Heart right ventricle (tissue), 16 donors: ENCODE data around the gene ANKRD13B. TPM values are rescaled to one million over a fixed set of nuclear protein-coding genes. Genes with fewer than 3 reads are reported as not detected.

Experiments used
- ATAC-seq, 8 donors: fragments of 200-7000 bp; cut with Tn5 transposase; one replicate each; pipeline ENCODE4 v1.9.1; 2020; ENCODE audit warnings: mild to moderate bottlenecking in 8 of 8, moderate library complexity in 8 of 8, moderate number of reproducible peaks in 1 of 8
- DNase-seq, 2 donors: peaks; one replicate each; pipeline ENCODE4 v3.0.0-alpha.2; 2020
- H3K27ac ChIP-seq, 10 donors: fragments of 200-600 bp; sonication (generic) in 2 of 10; one replicate each; pipeline versions ENCODE4 v1.5.0 to v1.8.0; 2020 to 2022; ENCODE audit warnings: mild to moderate bottlenecking in 3 of 10
- H3K27me3 ChIP-seq, 7 donors: fragments of 200-600 bp; one replicate each; pipeline ENCODE4 v1.8.0; 2021 to 2022; ENCODE audit warnings: mild to moderate bottlenecking in 2 of 7
- H3K36me3 ChIP-seq, 9 donors: fragments of 200-600 bp; sonication (generic) in 1 of 9; one replicate each; pipeline versions ENCODE4 v1.5.0 to v1.8.0; 2020 to 2022; ENCODE audit warnings: mild to moderate bottlenecking in 2 of 9
- H3K4me1 ChIP-seq, 9 donors: fragments of 200-600 bp; sonication (generic) in 1 of 9; one replicate each; pipeline versions ENCODE4 v1.5.0 to v1.8.0; 2020 to 2022; ENCODE audit warnings: mild to moderate bottlenecking in 4 of 9
- H3K4me3 ChIP-seq, 10 donors: fragments of 200-600 bp; sonication (generic) in 2 of 10; one replicate each; pipeline versions ENCODE4 v1.5.0 to v1.8.0; 2020 to 2022; ENCODE audit warnings: mild to moderate bottlenecking in 7 of 10, moderate library complexity in 2 of 10
- H3K9me3 ChIP-seq, 11 donors: fragments of 200-600 bp in 10 of 11; sonication (generic) in 2 of 11; one replicate each; pipeline versions ENCODE4 v1.5.0 to v1.8.0; 2013 to 2022; ENCODE audit warnings: mild to moderate bottlenecking in 2 of 11, control low read depth in 1 of 11, moderate library complexity in 1 of 11
- CTCF ChIP-seq, 9 donors: fragments of 200-600 bp; sonication (generic) in 2 of 9; IDR thresholded peaks; one replicate each; pipeline versions ENCODE4 v1.5.0 to v1.8.0; 2021 to 2022; ENCODE audit warnings: antibody characterized with exemption in 9 of 9, mild to moderate bottlenecking in 5 of 9, moderate library complexity in 1 of 9
- WGBS, 2 donors: extraction: QIAGEN DNeasy Blood & Tissue Kit; methylation state at CpG; one replicate each; pipeline ENCODE4 v1.1.7; 2013; ENCODE audit warnings: inconsistent platforms in 1 of 2; 5-methylcytosine and 5-hydroxymethylcytosine counted together
- intact Hi-C, 10 donors: fragments of 100-400 bp; cut with DNase I; formaldehyde crosslinking; loops; one replicate each; pipeline versions ENCODE4 v1.11.1 to v1.14.2; 2022
- polyA plus RNA-seq, 2 donors: library from polyadenylated mRNA; stranded (reverse); fragments of 200-250 nt; gene quantifications; one replicate each; pipeline ENCODE4 v1.2.3, GENCODE V29; 2013
- total RNA-seq, 10 donors: library from RNA; stranded (reverse); fragmentation: NEBNext Ultra II Directional in 3 of 10; extraction: Animal tissue kit (Norgen Biotek cat#: 25700) in 3 of 10; gene quantifications; one replicate each; pipeline versions ENCODE4 v1.2.1 to v1.2.4, GENCODE V29; 2021 to 2023
- donor health status: Arrhythmogenic right ventricular cardiomyopathy.
- donor health status: ischemic (EF 13 %, LVEDD 7.1; RV severe dilation, severe dysfunction).
- donor health status: healthy with polysubstance abuse.
- donor health status: DM: no; HTN: yes; CAD: no.
- donor health status: DM: no; HTN: no; CAD: no.
- donor health status: ischemic (EF 25% LVEDD 6.9; RV normal size, moderate dysfunction).
- donor health status: ischemic (EF 25% LVEDD 5.7; RV mildly dilated, moderate dysfunction).
- donor health status: healthy.
- donor health status: DM: yes; HTN: yes; CAD: no.
- donor health status: Ischemic cardiomyopathy.
- donor health status: ischemic (EF 35%, LVEDD 5.7; RV mildly dilated, moderate dysfunction).
- donor health status: nonischemic (EF 11% LVEDD 7.7; RV severe dilation, severe dysfunction).
- donor health status: DM: yes; HTN: yes; CAD: no.
- donor health status: PGD.
- donor health status: ischemic (EF 29% LVEDD 5.4; RV normal size, mild dysfunction).
- donor health status: nonischemic (EF 23%, LVEDD 6.1; RV moderate dilation, normal function).

Gene ANKRD13B
- total and polyA plus RNA-seq, 12 donors = 2.5 to 9.7 (median 5.7) TPM

GRCh38 chr17:29584452-29585079 lies 8.4 kb upstream of the ANKRD13B start:
- H3K4me3 ChIP-seq = peak overlapping the region in 9 of 10 donors; percentile 28 to 95 (median 47)
- TF ChIP-seq CTCF (IDR thresholded peaks at IDR 0.05) = no peak
- peaks cover 0 to 41% (median 15%) of the 10 kb centered on the region in 9 donors for H3K36me3 ChIP-seq
- H3K9me3 ChIP-seq = no peaks in the 10 kb centered on the region
- H3K27ac ChIP-seq = peak overlapping the region; percentile 77 to 96 (median 90)
- WGBS, 2 donors = 44 to 56% methylated on average over 12 of the region's 12 CpGs
- intact Hi-C loops = loop anchor here in 2 of 10 donors (5.0 kb wide), 2 partner anchors 193 to 508 kb away; no protein-coding TSS in a partner anchor
- ATAC-seq = peak in 7 of 8 donors; percentile 22 to 65 (median 38)
- H3K27me3 ChIP-seq = no peaks in the 10 kb centered on the region
- peak; percentile 41 to 58 for DNase-seq
- H3K4me1 ChIP-seq = peaks cover 10 to 82% (median 56%) of the 10 kb centered on the region in 9 donors

GRCh38 chr17:29585080-29585751 lies 7.7 kb upstream of the ANKRD13B start:
- intact Hi-C loops = no loop called here
- H3K27me3 ChIP-seq = no peaks in the 10 kb centered on the region
- no peaks in the 10 kb centered on the region for H3K9me3 ChIP-seq
- TF ChIP-seq CTCF (IDR thresholded peaks at IDR 0.05) = peak in 4 of 9 donors; percentile 12 to 42 (median 38)
- H3K4me1 ChIP-seq = peaks cover 10 to 84% (median 60%) of the 10 kb centered on the region in 9 donors
- ATAC-seq = peak in 7 of 8 donors; percentile 2 to 71 (median 41)
- DNase-seq = peak; percentile 50 to 72
- H3K4me3 ChIP-seq = peak overlapping the region; percentile 16 to 95 (median 45)
- 64 to 69% methylated on average over 8 of the region's 8 CpGs for WGBS, 2 donors
- H3K36me3 ChIP-seq = peaks cover 0 to 35% (median 15%) of the 10 kb centered on the region in 9 donors
- H3K27ac ChIP-seq = peak overlapping the region; percentile 77 to 96 (median 90)

GRCh38 chr17:29586676-29587469 lies 6.1 kb upstream of the ANKRD13B start:
- H3K4me1 ChIP-seq = peaks cover 22 to 84% (median 72%) of the 10 kb centered on the region in 9 donors
- DNase-seq (peak in 1 of 2 donors; percentile 9), ATAC-seq (no peak)
- H3K27ac ChIP-seq = peak overlapping the region; percentile 30 to 96 (median 90)
- H3K27me3 ChIP-seq = no peaks in the 10 kb centered on the region
- no peak for TF ChIP-seq CTCF (IDR thresholded peaks at IDR 0.05)
- H3K9me3 ChIP-seq = no peaks in the 10 kb centered on the region
- intact Hi-C loops = no loop called here
- H3K36me3 ChIP-seq = peaks cover 0 to 18% (median 5%) of the 10 kb centered on the region in 9 donors
- H3K4me3 ChIP-seq = peak overlapping the region in 7 of 10 donors; percentile 8 to 95 (median 92)
- 60 to 66% methylated on average over 8 to 9 of the region's 9 CpGs for WGBS, 2 donors

- no peak for DNase-seq
- H3K36me3 ChIP-seq = peaks cover 0 to 11% (median 2%) of the 10 kb centered on the region in 9 donors
- no peaks in the 10 kb centered on the region for H3K9me3 ChIP-seq
- peak overlapping the region; percentile 72 to 95 (median 88) for H3K4me3 ChIP-seq
- 75 to 82% methylated on average over 6 of the region's 6 CpGs for WGBS, 2 donors
- peaks cover 22 to 88% (median 79%) of the 10 kb centered on the region in 9 donors for H3K4me1 ChIP-seq
- intact Hi-C loops = no loop called here
- ATAC-seq = no peak
- no peak for TF ChIP-seq CTCF (IDR thresholded peaks at IDR 0.05)
- H3K27ac ChIP-seq = peak overlapping the region; percentile 75 to 96 (median 90)
- H3K27me3 ChIP-seq = no peaks in the 10 kb centered on the region
Measured at GRCh38 chr17:29587591-29587990, 5.3 kb upstream of the ANKRD13B start.
